Ishikawa (cell line): ENCODE measurements around the gene C14orf132.

Experiments
- CEBPB ChIP-seq: IDR thresholded peaks from 2 replicates; pipeline ENCODE4 v1.6.1; 2012
- CREB1 ChIP-seq: IDR thresholded peaks from 2 replicates; pipeline ENCODE4 v1.6.1; 2012; ENCODE audit warnings: low read depth
- EGR1 ChIP-seq: IDR thresholded peaks from 2 replicates; pipeline ENCODE4 v1.6.1; 2012
- EP300 ChIP-seq: IDR thresholded peaks from 2 replicates; pipeline ENCODE4 v1.6.1; 2012; ENCODE audit warnings: borderline replicate concordance
- NFIC ChIP-seq: IDR thresholded peaks from 2 replicates; pipeline ENCODE4 v1.6.1; 2012
- RAD21 ChIP-seq: IDR thresholded peaks from 2 replicates; pipeline ENCODE4 v1.6.1; 2012; ENCODE audit warnings: low read depth
- TAF1 ChIP-seq: IDR thresholded peaks from 2 replicates; pipeline ENCODE4 v1.6.1; 2012; ENCODE audit warnings: low read depth, mild to moderate bottlenecking
- TCF12 ChIP-seq: IDR thresholded peaks from 2 replicates; pipeline ENCODE4 v1.6.1; 2012; ENCODE audit warnings: low read depth
- YY1 ChIP-seq: IDR thresholded peaks from 2 replicates; pipeline ENCODE4 v1.6.1; 2012; ENCODE audit warnings: low read depth
- TF ChIP-seq, protein P1 (sequence below): IDR thresholded peaks from 2 replicates; pipeline ENCODE4 v1.6.1; 2012
- TF ChIP-seq, protein P2 (sequence below): IDR thresholded peaks from 2 replicates; pipeline ENCODE4 v1.6.1; 2012; ENCODE audit warnings: low read depth, mild to moderate bottlenecking

DNA sequence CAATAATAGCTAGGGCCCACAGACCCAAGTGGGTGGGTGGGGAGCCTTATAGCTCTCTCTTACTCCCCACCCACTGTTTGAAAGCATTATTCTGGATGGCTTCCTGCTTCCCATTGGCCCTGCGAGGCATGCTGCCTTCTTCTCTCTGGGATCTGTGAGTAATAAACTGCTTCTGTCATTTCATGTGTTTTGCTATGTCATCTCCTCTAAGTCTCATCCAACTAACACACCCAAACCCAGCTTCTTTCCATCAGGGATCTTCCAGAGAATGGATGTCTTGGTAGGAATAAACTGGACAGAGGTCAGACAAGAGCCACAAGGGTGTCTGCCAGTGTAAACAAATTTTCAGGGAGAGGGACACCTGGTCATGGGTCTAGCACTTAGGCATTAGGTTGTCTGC, 99.1 kb downstream of the C14orf132 start:
- TF ChIP-seq CREB1: no peak
- no peak for TF ChIP-seq YY1
- TF ChIP-seq, protein P1, sequence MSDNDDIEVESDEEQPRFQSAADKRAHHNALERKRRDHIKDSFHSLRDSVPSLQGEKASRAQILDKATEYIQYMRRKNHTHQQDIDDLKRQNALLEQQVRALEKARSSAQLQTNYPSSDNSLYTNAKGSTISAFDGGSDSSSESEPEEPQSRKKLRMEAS: no peak
- no peak for TF ChIP-seq CEBPB
- no peak for TF ChIP-seq TAF1
- no peak for TF ChIP-seq NFIC
- TF ChIP-seq RAD21: no peak
- TF ChIP-seq, protein P2, sequence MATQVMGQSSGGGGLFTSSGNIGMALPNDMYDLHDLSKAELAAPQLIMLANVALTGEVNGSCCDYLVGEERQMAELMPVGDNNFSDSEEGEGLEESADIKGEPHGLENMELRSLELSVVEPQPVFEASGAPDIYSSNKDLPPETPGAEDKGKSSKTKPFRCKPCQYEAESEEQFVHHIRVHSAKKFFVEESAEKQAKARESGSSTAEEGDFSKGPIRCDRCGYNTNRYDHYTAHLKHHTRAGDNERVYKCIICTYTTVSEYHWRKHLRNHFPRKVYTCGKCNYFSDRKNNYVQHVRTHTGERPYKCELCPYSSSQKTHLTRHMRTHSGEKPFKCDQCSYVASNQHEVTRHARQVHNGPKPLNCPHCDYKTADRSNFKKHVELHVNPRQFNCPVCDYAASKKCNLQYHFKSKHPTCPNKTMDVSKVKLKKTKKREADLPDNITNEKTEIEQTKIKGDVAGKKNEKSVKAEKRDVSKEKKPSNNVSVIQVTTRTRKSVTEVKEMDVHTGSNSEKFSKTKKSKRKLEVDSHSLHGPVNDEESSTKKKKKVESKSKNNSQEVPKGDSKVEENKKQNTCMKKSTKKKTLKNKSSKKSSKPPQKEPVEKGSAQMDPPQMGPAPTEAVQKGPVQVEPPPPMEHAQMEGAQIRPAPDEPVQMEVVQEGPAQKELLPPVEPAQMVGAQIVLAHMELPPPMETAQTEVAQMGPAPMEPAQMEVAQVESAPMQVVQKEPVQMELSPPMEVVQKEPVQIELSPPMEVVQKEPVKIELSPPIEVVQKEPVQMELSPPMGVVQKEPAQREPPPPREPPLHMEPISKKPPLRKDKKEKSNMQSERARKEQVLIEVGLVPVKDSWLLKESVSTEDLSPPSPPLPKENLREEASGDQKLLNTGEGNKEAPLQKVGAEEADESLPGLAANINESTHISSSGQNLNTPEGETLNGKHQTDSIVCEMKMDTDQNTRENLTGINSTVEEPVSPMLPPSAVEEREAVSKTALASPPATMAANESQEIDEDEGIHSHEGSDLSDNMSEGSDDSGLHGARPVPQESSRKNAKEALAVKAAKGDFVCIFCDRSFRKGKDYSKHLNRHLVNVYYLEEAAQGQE: no peak
- no peak for TF ChIP-seq EP300
- no peak for TF ChIP-seq TCF12
- no peak for TF ChIP-seq EGR1
